Loucy (cell line): ENCODE results near the gene CNTNAP2.

Experiments used
- CTCF ChIP-seq: fragments of 200-600 bp; sonication (generic); conservative IDR thresholded peaks from 2 replicates; pipeline ENCODE4 v1.5.1; 2014; ENCODE audit warnings: mild to moderate bottlenecking, antibody characterized with exemption, low read length
- EZH2phosphoT487 ChIP-seq: fragments of 200-600 bp; IDR thresholded peaks from 2 replicates; pipeline ENCODE4 v1.6.1; 2018; ENCODE audit warnings: antibody characterized with exemption, mild to moderate bottlenecking, moderate library complexity, borderline replicate concordance

GRCh38 chr7:147413557-147413870 lies 1296.9 kb downstream of the CNTNAP2 start:
- TF ChIP-seq CTCF (no peak), EZH2phosphoT487 (no peak)
